HT1080 (cell line): ENCODE results near the gene TMCC1. TPM values are rescaled to one million over a fixed set of nuclear protein-coding genes. Genes with fewer than 3 reads are reported as not detected.
"Not testable (repeated sequence)": the region's sequence is repeated elsewhere in the genome, so short reads cannot be mapped to it uniquely, and the experiment has no call there.

Experiments
- DNase-seq: peaks from one replicate; pipeline ENCODE4 v3.0.0-alpha.2; 2015; ENCODE audit warnings: low read depth
- total RNA-seq: library from RNA; depleted of rRNA; stranded (reverse); fragments of >200 nt; shearing (Covaris generic); gene quantifications from 2 replicates; pipeline ENCODE4 v1.2.3, GENCODE V29; 2014

The TMCC1 gene
- total RNA-seq, 1 experiment from 2014 or later = 20.8 TPM

GRCh38 chr3:129612534-129613366, 280.8 kb downstream of the TMCC1 start:
- DNase-seq = no peak

DNA sequence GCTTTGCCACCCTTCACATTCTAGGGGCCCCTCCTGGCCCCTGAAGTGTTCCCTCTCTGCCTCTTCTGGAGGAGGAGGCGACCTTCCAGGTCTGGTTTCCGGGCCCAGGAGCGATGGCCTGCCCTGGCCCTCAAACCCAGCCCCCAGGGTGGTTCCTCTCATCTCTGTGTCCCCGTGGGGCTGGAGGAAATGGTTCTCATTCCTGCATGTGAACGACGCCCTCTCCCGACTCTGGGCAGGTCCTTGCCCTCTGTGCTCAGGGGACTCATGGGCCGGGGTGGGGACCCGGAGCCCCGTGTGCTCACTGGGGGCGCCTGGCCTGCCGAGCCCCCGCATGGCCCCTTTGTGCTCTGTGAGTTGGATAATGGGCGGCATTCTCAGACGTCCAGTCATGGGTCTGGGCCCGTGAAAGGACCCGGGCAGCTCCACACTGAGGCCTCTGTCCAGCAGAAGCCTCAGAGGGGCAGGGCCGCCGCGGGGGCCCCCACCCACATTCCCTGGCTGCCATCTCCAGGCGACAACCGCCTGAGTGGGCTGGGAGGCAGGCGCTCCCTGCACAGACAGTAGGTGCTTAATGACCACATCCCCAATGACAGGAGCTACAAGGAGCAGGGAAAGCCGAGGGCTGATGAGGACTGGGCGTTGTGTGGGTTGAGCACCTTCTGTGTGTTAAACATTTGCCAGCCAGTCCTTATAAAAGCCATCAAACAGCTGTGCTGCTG, 281.5 kb downstream of the TMCC1 start:
- no peak for DNase-seq

DNA sequence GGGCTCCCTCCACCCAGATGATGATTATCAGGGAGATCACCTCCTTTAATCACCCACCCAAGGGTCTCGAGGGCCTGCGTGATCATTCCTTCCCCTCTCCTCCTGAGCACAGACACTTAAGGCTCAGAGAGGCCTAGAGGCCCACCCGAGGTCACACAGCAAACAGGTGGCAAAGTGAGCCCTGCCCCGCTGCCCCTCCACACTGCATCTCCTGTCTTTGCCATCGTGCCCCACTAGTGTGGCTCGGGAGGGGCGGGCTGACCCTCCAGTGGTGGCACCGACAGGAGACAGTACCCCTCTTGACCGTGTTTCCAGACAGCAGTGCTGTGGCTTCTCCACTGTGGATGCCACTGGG, 282.1 kb downstream of the TMCC1 start:
- DNase-seq = no peak

DNA sequence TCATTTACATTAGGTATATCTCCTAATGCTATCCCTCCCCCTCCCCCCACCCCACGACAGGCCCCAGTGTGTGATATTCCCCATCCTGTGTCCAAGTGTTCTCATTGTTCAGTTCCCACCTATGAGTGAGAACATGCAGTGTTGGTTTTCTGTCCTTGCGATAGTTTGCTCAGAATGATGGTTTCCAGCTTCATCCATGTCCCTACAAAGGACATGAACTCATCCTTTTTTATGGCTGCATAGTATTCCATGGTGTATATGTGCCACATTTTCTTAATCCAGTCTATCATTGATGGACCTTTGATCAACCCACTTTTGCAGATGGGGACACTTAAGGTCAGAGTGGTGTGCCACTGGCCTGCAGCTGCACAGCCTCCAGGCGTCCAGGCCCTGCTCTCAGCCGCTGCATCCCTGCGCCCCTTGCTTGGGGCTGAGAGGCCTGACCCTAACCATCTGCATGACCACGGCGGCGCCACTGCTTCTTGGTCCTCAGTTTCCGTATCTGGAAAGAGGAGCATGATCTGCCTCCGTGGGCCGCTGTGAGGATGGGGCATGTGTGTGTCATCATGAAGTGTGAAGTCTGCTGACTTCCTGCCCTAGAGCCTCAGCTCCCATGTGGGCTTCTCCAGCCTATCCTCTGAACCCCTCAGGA, 282.6 kb downstream of the TMCC1 start:
- DNase-seq = not testable (repeated sequence)

DNA sequence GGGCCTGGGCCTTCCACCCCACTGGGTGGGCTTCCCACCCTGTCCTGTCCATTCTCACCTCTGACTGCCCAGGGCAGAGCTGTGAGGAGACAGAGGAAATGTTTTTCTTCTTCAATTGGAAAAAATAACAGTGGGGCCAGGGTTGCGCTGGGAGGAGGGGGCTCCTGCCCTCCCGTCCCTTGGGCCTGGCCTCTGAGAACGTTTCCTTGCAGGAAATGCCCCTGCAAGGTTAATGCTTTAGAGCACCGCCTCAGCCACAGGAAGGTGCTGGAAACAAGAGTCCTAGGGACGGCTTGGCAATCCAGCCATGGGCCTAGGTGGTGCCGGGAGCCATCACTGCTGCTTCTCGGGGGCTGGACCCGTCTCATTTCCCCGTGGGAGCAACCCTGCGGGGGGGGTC, 283.2 kb downstream of the TMCC1 start:
- DNase-seq = no peak

DNA sequence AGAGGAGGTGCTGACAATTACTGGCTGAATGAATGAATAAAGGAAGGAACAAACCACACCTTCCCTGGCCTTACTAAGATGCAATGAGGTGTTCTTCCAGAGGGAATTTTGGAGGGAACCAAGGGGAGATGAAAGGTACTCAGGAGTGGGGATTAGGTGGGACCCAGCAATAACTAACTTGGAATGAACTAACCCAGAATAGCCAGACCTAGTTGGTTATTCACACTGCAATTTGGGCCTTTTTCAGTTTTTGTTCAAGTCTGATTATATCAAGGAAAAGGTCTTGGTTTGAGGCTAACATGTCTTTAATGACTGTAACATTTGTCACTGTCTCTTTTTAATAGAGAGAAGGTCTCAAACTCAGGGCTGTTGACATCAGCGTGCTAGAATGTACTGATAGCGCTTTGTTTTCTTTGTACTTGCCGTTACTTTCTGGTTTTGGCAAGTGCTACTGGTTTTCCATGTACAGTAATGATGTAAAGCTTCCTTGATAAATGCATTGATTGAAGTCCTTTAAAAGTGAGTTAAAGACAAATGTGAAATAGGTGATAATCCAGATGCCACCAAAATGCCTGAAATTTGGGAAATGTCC, 283.8 kb downstream of the TMCC1 start:
- DNase-seq = no peak

- DNase-seq = no peak
Observed at GRCh38 chr3:129608936-129609590, 284.4 kb downstream of the TMCC1 start.

DNA sequence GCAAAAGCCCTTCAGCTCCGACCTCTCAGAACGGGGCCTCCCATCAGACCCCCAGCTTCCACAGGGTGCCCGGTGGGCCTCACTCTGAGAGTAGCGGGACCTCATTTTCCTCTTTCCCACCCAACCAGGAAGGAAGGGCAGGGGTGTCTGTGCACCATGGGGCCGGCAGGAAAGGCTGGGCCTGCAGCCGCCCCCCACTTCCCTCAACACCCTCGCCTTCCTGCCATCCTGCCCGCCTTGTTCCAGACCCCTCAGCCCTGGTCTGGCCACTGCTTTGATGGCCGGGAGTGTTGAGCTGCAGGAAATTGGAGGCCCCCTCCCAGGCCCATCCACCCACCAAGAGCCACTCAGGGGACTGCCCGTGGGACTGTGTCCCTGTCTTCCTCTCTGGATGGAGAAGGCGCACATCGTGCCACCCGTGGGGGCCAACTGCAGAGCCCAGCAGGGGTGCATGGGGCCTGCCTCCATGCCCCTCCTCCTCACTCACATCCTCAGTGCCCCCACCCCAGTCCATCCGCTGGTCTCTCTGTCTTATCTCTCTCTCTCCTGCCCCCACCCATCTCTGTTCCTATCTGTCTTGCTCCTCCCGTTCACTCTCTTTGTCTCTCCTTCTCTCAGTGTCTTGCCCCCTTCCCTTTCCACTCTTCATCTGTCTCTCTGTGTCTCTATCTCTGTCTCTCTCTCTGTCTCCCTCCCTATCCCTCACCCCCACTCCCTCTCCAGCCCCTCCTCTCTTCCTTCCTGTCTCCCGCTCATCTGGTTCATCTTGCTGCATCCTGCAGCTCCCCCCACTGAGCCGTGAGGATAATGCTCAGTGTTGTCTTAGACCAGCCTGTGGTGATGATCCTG, 285.2 kb downstream of the TMCC1 start:
- DNase-seq = peak; percentile 79

- DNase-seq = no peak
Observed at GRCh38 chr3:129607391-129608068, 286.0 kb downstream of the TMCC1 start.

GRCh38 chr3:129606636-129607390, 286.7 kb downstream of the TMCC1 start, which contains the start of gene PLXND1:
Gene PLXND1, minus strand, starts transcription at chr3:129606676. Its CDS starts 37 bp downstream, at chr3:129606639.
- DNase-seq = no peak

- DNase-seq = no peak
Observed at GRCh38 chr3:129605922-129606635, 287.4 kb downstream of the TMCC1 start.

GRCh38 chr3:129605203-129605921, 288.1 kb downstream of the TMCC1 start:
- DNase-seq = peak; percentile 54

DNA sequence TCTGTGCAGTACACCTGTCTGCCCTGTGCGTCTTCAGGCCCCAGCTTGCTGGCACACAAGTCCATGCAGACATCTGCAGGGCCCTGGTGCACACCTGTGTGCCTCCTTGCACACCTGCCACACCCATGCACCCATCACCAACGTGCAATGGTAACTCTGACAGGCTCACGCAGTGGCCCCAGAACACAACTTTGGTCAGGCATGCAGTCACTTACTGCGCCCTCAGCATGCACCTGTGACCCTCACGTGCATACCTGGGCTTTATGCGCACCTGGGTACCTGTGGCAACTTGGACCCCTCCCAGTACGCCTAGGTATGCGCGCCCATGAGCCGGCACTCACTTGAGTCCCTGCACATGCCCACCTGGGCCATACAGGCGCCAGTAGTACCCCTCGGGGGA, 288.7 kb downstream of the TMCC1 start:
- DNase-seq = no peak

GRCh38 chr3:129603991-129604749, 289.3 kb downstream of the TMCC1 start:
- no peak for DNase-seq

- no peak for DNase-seq
Observed at GRCh38 chr3:129603561-129603942, 290.0 kb downstream of the TMCC1 start.

DNA sequence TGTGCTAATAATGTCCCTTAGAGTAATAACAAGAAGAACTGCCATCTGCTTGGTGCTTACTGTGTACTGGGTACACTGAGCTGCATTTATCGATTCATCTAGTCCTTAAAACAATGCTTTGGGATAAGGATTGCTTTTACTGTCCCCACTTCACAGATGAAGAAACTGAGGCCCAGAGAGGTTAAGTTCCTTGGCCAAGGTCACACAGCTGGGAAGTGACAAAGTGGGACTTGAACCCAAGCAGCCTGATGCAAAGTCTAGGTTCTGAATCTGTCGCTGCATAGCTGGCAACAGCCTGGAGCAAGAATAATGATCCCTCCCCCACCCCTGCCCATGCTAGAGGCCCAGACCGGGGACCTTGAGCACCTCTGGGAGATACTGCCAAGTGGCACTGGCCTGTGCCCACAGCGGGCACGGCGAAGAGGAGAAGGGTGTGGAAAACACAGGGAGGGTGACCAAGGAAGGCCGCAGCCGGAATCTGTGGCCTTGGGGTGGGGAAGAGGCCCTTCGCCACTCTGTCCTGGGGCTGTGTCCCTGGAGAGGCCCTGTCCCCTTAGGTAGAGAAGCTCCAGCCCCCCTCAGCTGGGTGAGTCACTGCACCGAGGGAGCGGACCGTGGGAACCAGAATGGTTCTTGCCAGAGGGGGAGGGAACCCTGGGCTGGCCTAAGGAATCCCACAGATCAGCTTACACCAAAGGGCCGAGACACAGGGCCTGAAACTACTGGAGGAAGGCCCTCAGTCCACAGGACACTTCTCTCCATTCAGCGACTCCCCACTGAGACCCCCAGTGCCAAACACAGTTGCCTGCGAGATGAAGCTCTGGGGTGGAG, 290.6 kb downstream of the TMCC1 start:
- DNase-seq = peak; percentile 90
